GM12865 (cell line): ENCODE data around the gene MAP4K4.
A peak's percentile ranks its signal among the peaks of the same experiment; 100 is the strongest.

Experiments
- DNase-seq: peaks from one replicate; pipeline ENCODE4 v3.0.0; 2010; ENCODE audit warnings: low read depth
- H3K4me3 ChIP-seq: 2 replicates; pipeline ENCODE4 v1.5.1; 2011; ENCODE audit warnings: mild to moderate bottlenecking, low read depth, low read length, control low read depth
- TF ChIP-seq, protein P1 (sequence below): IDR thresholded peaks from 2 replicates; pipeline ENCODE4 v1.5.1; 2011; ENCODE audit warnings: low read length, control low read depth, low read depth, inconsistent platforms; ENCODE audit not compliant: insufficient read depth; ENCODE audit errors: missing control alignments

MAP4K4 gene

GRCh38 chr2:101720732-101721131 lies 23.2 kb downstream of the MAP4K4 start:
- H3K4me3 ChIP-seq: no peak overlapping the region
- TF ChIP-seq, protein P1, sequence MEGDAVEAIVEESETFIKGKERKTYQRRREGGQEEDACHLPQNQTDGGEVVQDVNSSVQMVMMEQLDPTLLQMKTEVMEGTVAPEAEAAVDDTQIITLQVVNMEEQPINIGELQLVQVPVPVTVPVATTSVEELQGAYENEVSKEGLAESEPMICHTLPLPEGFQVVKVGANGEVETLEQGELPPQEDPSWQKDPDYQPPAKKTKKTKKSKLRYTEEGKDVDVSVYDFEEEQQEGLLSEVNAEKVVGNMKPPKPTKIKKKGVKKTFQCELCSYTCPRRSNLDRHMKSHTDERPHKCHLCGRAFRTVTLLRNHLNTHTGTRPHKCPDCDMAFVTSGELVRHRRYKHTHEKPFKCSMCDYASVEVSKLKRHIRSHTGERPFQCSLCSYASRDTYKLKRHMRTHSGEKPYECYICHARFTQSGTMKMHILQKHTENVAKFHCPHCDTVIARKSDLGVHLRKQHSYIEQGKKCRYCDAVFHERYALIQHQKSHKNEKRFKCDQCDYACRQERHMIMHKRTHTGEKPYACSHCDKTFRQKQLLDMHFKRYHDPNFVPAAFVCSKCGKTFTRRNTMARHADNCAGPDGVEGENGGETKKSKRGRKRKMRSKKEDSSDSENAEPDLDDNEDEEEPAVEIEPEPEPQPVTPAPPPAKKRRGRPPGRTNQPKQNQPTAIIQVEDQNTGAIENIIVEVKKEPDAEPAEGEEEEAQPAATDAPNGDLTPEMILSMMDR: no peak
- DNase-seq: no peak

GRCh38 chr2:101722864-101723263 lies 25.4 kb downstream of the MAP4K4 start:
- H3K4me3 ChIP-seq: no peak overlapping the region
- DNase-seq: no peak
- TF ChIP-seq, protein P1: no peak

DNA sequence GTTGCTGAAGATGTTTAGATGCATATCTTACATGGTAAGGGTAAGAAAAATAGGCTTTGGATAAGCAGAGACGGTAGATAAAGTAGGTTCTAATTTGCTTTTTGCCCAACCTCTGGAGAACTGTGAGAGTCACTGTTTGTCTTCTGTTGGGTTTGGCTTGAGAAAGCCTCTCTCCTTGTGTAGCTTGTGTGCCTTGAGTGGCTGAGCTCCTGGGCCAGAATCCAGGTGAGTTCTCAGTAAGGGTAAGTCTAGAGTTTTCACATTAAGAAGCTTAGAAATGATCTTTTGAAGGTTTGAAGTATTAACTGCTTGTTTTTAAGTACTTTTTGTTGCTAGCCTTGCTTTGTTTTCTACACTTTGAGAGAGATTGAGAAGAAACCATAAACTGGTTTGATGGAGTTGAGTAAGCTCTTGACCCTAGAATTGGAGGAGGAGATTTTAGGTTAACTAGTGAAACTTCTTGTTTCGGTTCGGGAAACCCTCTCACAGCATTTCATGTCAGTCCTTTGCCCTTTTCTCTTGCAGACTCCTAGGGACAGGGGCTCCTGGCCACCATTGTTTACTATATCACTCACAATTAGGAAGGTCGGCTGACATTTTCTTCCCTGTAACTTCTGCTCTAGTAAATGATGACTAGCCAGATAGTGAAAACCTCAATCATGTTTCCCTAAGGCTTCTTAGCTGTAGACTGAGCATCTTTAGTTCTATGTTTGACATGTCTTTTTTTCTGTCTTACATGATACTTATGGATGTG lies 26.0 kb downstream of the MAP4K4 start:
- TF ChIP-seq, protein P1: no peak
- no peak for DNase-seq
- H3K4me3 ChIP-seq: no peak overlapping the region

DNA sequence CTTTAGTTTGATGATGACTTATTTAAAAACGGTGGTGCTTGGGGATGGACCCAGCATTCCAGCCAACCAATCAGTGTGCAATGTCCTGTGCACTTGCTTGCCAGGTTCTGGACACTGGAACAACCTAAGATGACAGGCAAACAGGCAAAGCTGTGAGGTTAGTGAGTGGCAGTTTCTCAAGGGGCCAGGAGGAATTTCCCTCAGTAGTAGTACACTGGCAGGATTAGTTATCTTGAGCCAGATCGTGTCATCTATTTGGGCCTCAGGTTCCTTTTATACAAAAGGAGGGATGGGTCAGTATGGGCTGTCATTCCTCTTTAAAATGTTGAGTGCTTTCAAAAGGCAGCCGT lies 26.6 kb downstream of the MAP4K4 start:
- TF ChIP-seq, protein P1: no peak
- DNase-seq: no peak
- H3K4me3 ChIP-seq: no peak overlapping the region

DNA sequence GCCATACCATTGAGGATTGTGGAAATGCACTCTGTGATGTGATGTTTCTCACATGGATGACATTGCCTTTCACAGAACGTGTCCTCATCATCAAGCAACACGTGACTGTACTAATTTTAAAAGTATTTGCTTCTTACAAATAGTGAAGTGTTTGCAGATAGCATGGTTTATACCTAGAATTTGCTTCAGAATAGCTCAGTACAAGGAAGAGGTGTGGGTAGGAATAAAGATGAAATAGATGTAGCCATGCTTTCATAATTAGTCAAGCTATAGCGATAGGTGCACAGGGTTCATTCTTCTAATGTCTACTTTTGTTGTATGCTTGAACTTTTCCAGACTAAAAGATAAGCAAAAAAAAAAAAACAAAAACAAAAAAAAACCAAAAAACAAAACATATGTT lies 27.5 kb downstream of the MAP4K4 start:
- TF ChIP-seq, protein P1: no peak
- DNase-seq: no peak
- H3K4me3 ChIP-seq: no peak overlapping the region

DNA sequence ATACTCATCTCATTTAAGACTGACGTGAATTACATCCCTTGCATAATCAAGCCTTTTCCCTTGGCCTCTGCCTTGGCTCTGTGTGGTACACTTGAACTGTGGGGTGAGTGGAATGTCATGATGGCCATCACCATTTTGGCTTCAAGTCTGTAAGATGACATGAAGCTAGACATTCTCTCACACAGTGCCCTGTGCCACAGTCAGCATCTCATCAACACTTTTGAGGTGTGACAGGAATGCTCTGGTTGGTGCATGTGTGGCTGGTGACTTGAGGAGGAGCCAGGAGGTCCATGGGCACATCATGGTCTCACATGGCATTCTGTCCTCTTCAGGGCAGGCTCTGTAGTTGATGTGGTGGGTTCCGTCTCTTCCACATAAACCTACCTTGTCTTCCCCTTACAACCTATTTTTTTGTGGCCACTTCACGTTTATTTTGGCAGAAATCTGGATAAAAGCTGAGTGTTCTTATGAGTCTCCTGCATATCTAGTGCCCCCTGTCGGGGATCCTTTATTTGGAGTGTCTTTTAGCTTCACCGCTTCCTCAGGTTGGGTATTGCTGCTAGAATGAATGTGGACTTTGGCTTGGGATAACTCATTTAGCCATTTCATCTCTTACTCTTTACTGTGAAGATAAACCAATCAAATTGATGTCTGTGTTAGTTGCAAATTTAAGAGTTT lies 28.1 kb downstream of the MAP4K4 start:
- peak; percentile 45 for DNase-seq
- TF ChIP-seq, protein P1: peak; percentile 32
- no peak overlapping the region for H3K4me3 ChIP-seq
